Measurements from ENCODE around the gene CXorf49B. TPM values are rescaled to one million over a fixed set of nuclear protein-coding genes. Genes with fewer than 3 reads are reported as not detected.
"Not testable (repeated sequence)": the region's sequence is repeated elsewhere in the genome, so short reads cannot be mapped to it uniquely, and the experiment has no call there.

Gene CXorf49B
- total RNA-seq, 1 donor from 2014 or later, result not detected

- not testable (repeated sequence) for H2AFZ ChIP-seq (replicated peaks); H3K36me3 Mint-ChIP-seq; H3K4me1 ChIP-seq; H3K27ac ChIP-seq; H3K9ac ChIP-seq; H3K4me3 Mint-ChIP-seq; H3K36me3 ChIP-seq; H3K4me1 Mint-ChIP-seq; H3F3A ChIP-seq (ENCODE audit: low read depth); H3K79me2 ChIP-seq (ENCODE audit: low read depth); H3K4me3 ChIP-seq; H4K20me1 ChIP-seq (ENCODE audit: low read depth); H3K27me3 ChIP-seq; H3K27me3 Mint-ChIP-seq (ENCODE audit: insufficient read depth, low read depth); H3K4me2 ChIP-seq; H3K9me3 ChIP-seq (ENCODE audit: low read depth); H3K27ac Mint-ChIP-seq; DNase-seq (ENCODE audit: low spot score)
- H3K9me3 Mint-ChIP-seq, result peaks cover 17% of the 10 kb centered on the region
These were observed 43.3 kb downstream of the CXorf49B start for GRCh38 chrX:71806450-71806849.

GRCh38 chrX:71809886-71810285 lies 46.7 kb downstream of the CXorf49B start:
- H3K9ac ChIP-seq, result no peak overlapping the region
- H3K27ac ChIP-seq, result no peak overlapping the region
- no peaks in the 10 kb centered on the region for H4K20me1 ChIP-seq (ENCODE audit: low read depth)
- no peaks in the 10 kb centered on the region for H3K9me3 ChIP-seq (ENCODE audit: low read depth)
- H3K4me2 ChIP-seq, result no peak overlapping the region
- Mint-ChIP-seq H3K4me1 (no peaks in the 10 kb centered on the region), H3K27ac (no peak overlapping the region), H3K27me3 (ENCODE audit: insufficient read depth, low read depth) (peaks cover 6% of the 10 kb centered on the region), H3K9me3 (peaks cover 13% of the 10 kb centered on the region), H3K36me3 (no peaks in the 10 kb centered on the region), H3K4me3 (no peak overlapping the region)
- TF ChIP-seq CTCF (IDR thresholded peaks at IDR 0.05) (no peak), EZH2phosphoT487 (IDR thresholded peaks at IDR 0.05) (no peak), EZH2 (IDR thresholded peaks at IDR 0.05) (no peak)
- H3K4me3 ChIP-seq, result no peak overlapping the region
- H3F3A ChIP-seq (ENCODE audit: low read depth), result no peaks in the 10 kb centered on the region
- H3K36me3 ChIP-seq, result no peaks in the 10 kb centered on the region
- H3K79me2 ChIP-seq (ENCODE audit: low read depth), result no peaks in the 10 kb centered on the region
- no peak overlapping the region for H2AFZ ChIP-seq (replicated peaks)
- H3K27me3 ChIP-seq, result no peaks in the 10 kb centered on the region
- no peak for DNase-seq (ENCODE audit: low spot score)
- H3K4me1 ChIP-seq, result no peaks in the 10 kb centered on the region

GRCh38 chrX:71814123-71814912 lies 51.2 kb downstream of the CXorf49B start:
- no peak overlapping the region for H3K9ac ChIP-seq
- H3K4me3 Mint-ChIP-seq, result no peak overlapping the region
- H3K4me1 ChIP-seq, result no peaks in the 10 kb centered on the region
- no peaks in the 10 kb centered on the region for H3K4me1 Mint-ChIP-seq
- H3K79me2 ChIP-seq (ENCODE audit: low read depth), result no peaks in the 10 kb centered on the region
- no peak overlapping the region for H3K27ac ChIP-seq
- TF ChIP-seq EZH2 (IDR thresholded peaks at IDR 0.05), result no peak
- no peak for TF ChIP-seq CTCF (IDR thresholded peaks at IDR 0.05)
- no peak for TF ChIP-seq EZH2phosphoT487 (IDR thresholded peaks at IDR 0.05)
- H3K36me3 Mint-ChIP-seq, result no peaks in the 10 kb centered on the region
- no peak for DNase-seq (ENCODE audit: low spot score)
- peaks cover 6% of the 10 kb centered on the region for H3K27me3 Mint-ChIP-seq (ENCODE audit: insufficient read depth, low read depth)
- H3K9me3 ChIP-seq (ENCODE audit: low read depth), result no peaks in the 10 kb centered on the region
- no peaks in the 10 kb centered on the region for H3F3A ChIP-seq (ENCODE audit: low read depth)
- no peaks in the 10 kb centered on the region for H3K36me3 ChIP-seq
- no peaks in the 10 kb centered on the region for H3K27me3 ChIP-seq
- H3K27ac Mint-ChIP-seq, result no peak overlapping the region
- peaks cover 13% of the 10 kb centered on the region for H3K9me3 Mint-ChIP-seq
- H3K4me2 ChIP-seq, result no peak overlapping the region
- H3K4me3 ChIP-seq, result no peak overlapping the region
- no peaks in the 10 kb centered on the region for H4K20me1 ChIP-seq (ENCODE audit: low read depth)
- no peak overlapping the region for H2AFZ ChIP-seq (replicated peaks)

GRCh38 chrX:71815121-71815905 lies 52.2 kb downstream of the CXorf49B start:
- no peak overlapping the region for H3K27ac ChIP-seq
- no peaks in the 10 kb centered on the region for H3F3A ChIP-seq (ENCODE audit: low read depth)
- no peak overlapping the region for H2AFZ ChIP-seq (replicated peaks)
- H3K79me2 ChIP-seq (ENCODE audit: low read depth), result no peaks in the 10 kb centered on the region
- no peaks in the 10 kb centered on the region for H3K4me1 Mint-ChIP-seq
- H3K9ac ChIP-seq, result no peak overlapping the region
- H3K9me3 ChIP-seq (ENCODE audit: low read depth), result no peaks in the 10 kb centered on the region
- H3K4me1 ChIP-seq, result no peaks in the 10 kb centered on the region
- no peak for DNase-seq (ENCODE audit: low spot score)
- H3K27me3 ChIP-seq, result no peaks in the 10 kb centered on the region
- peaks cover 6% of the 10 kb centered on the region for H3K27me3 Mint-ChIP-seq (ENCODE audit: insufficient read depth, low read depth)
- H3K36me3 Mint-ChIP-seq, result no peaks in the 10 kb centered on the region
- H3K36me3 ChIP-seq, result no peaks in the 10 kb centered on the region
- H3K4me2 ChIP-seq, result no peak overlapping the region
- no peak overlapping the region for H3K27ac Mint-ChIP-seq
- TF ChIP-seq CTCF (IDR thresholded peaks at IDR 0.05) (no peak), EZH2phosphoT487 (IDR thresholded peaks at IDR 0.05) (no peak), EZH2 (IDR thresholded peaks at IDR 0.05) (no peak)
- H3K4me3 ChIP-seq, result no peak overlapping the region
- H4K20me1 ChIP-seq (ENCODE audit: low read depth), result no peaks in the 10 kb centered on the region
- H3K4me3 Mint-ChIP-seq, result no peak overlapping the region
- peaks cover 15% of the 10 kb centered on the region for H3K9me3 Mint-ChIP-seq

Measured in neural progenitor cell (in vitro differentiated cells).